TTC549 (cell line): Measurements from ENCODE around the gene KRTAP17-1.
"Not testable (repeated sequence)": the region's sequence is repeated elsewhere in the genome, so short reads cannot be mapped to it uniquely, and the experiment has no call there.

ENCODE experiments used
- FAIRE-seq: peaks from 2 replicates; lab custom pipeline; 2012; peaks lifted over from hg19 to GRCh38; lab: Jason Lieb, UNC

The KRTAP17-1 gene

GRCh38 chr17:41302981-41303380 lies 12.5 kb downstream of the KRTAP17-1 start:
- FAIRE-seq, result no peak

- FAIRE-seq, result no peak
Observed at GRCh38 chr17:41301916-41302901, 13.3 kb downstream of the KRTAP17-1 start, which contains the start of gene KRTAP29-1. Gene KRTAP29-1 (minus strand): TSS chr17:41302851. CDS start chr17:41302851, 0 bp downstream.

GRCh38 chr17:41301204-41301790 lies 14.2 kb downstream of the KRTAP17-1 start:
- FAIRE-seq, result no peak

GRCh38 chr17:41298458-41299135 lies 16.9 kb downstream of the KRTAP17-1 start:
- FAIRE-seq, result no peak

- no peak for FAIRE-seq
Observed at GRCh38 chr17:41296846-41297245, 18.7 kb downstream of the KRTAP17-1 start.

GRCh38 chr17:41294016-41294415 lies 21.5 kb downstream of the KRTAP17-1 start:
- no peak for FAIRE-seq

- FAIRE-seq, result no peak
Observed at GRCh38 chr17:41287050-41287449, 28.5 kb downstream of the KRTAP17-1 start.

GRCh38 chr17:41284546-41284945 lies 31.0 kb downstream of the KRTAP17-1 start:
- FAIRE-seq, result no peak

- no peak for FAIRE-seq
Observed at GRCh38 chr17:41284043-41284442, 31.5 kb downstream of the KRTAP17-1 start.

GRCh38 chr17:41278176-41278955 lies 37.1 kb downstream of the KRTAP17-1 start:
- FAIRE-seq, result no peak

GRCh38 chr17:41275648-41276190 lies 39.8 kb downstream of the KRTAP17-1 start, which contains the start of gene KRTAP9-7:
Gene KRTAP9-7 (plus strand): TSS chr17:41275698. CDS start chr17:41275698, 0 bp downstream.
- not testable (repeated sequence) for FAIRE-seq

- FAIRE-seq, result no peak
Observed at GRCh38 chr17:41271858-41272257, 43.7 kb downstream of the KRTAP17-1 start.

- not testable (repeated sequence) for FAIRE-seq
Observed at GRCh38 chr17:41271323-41271722, 44.2 kb downstream of the KRTAP17-1 start.

- FAIRE-seq, result no peak
Observed at GRCh38 chr17:41267711-41268110, 47.8 kb downstream of the KRTAP17-1 start.

- FAIRE-seq, result no peak
Observed at GRCh38 chr17:41265078-41265477, 50.4 kb downstream of the KRTAP17-1 start, which contains the start of gene KRTAP9-6. Gene KRTAP9-6 (plus strand): TSS chr17:41265378. CDS start chr17:41265378, 0 bp downstream.
